Measurements from ENCODE around the gene ICA1.
"Not testable (repeated sequence)": the region's sequence is repeated elsewhere in the genome, so short reads cannot be mapped to it uniquely, and the experiment has no call there.

The ICA1 gene

GRCh38 chr7:8128449-8129317 lies 133.3 kb downstream of the ICA1 start:
- DNase-seq = no peak

DNA sequence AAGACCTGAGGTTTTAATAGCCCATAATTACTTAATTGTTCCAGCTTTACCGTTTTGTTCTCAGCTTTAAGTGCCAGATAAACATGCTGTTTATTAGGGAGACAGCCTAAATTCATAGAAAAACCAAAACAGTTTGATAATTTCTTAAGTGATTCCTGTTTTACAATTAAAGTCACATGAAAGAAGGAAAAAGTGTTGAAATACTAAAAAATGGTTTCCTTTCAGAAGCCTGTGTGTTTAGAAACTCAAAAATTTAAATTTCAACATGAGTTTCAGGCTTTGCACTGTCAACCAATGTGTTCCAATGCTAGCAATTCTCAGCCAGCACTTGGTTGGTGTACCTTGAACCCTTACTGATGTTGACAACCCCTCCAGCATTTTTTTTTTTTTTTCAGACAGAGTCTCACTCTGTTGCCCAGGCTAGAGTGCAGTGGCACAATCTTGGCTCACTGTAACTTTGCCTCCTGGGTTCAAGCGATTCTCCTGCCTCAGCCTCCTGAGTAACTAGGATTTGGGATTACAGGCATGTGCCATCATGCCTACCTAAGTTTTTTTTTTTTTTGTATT lies 135.3 kb downstream of the ICA1 start:
- DNase-seq = no peak

DNA sequence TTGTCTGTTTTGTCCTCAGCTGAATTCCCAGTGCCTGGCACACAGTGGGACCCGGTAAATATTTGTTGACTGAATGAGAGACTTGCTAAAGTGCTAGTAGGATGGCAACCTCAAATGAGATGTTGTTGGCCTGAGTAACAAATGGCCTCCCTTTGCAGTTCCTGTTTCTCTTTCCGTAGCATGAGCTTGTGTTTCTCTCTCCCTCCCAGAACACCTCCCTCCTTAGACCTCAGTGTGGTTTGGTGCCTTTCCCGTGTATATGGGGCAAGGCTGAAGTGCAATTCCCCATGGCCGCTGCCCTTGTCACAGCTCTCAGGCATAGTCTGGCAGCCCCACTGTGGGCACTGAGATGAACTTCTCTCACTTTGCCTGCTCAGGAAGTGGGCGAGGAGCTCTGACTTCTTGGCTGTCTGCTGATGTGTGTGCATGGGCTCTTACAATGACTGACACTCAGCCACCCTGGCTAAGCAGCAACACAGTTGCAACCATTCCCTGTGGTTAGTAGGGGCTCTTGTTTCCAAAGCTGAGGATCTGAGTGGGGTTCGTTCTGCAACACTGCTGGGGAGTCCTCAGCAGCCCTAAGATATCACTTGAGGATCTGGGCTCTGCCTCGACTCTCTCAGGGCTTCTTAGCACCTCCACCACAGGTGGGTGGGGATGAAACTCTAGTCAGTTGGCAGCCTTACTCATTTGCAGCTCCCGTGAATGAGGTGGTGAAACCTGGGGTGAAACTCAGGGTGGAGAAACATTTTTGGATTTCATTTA lies 136.1 kb downstream of the ICA1 start:
- DNase-seq = no peak

DNA sequence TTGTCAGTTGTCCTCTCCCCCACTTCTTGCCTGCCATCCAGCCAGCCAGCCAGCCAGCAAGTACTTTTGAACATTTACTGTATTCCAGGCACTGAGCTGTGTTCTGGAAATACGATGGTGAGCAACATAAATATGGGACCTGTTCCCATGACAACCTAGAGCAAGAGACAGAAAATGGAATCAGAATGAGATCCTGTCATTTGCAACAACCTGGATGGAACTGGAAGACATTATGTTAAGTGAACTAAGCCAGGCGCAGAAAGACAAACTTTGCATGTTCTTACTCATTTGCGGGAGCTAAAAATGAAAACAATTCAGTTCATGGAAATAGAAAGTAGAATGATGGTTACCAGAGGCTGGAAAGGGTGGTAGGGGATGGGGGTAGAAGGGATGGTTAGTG lies 140.7 kb downstream of the ICA1 start:
- no peak for DNase-seq

GRCh38 chr7:8120390-8121058 lies 141.4 kb downstream of the ICA1 start:
- DNase-seq = no peak

- no peak for DNase-seq
Observed at GRCh38 chr7:8119262-8119661, 142.7 kb downstream of the ICA1 start.

- no peak for DNase-seq
Observed at GRCh38 chr7:8117195-8117594, 144.8 kb downstream of the ICA1 start.

GRCh38 chr7:8115547-8116402 lies 146.2 kb downstream of the ICA1 start:
- DNase-seq = no peak

DNA sequence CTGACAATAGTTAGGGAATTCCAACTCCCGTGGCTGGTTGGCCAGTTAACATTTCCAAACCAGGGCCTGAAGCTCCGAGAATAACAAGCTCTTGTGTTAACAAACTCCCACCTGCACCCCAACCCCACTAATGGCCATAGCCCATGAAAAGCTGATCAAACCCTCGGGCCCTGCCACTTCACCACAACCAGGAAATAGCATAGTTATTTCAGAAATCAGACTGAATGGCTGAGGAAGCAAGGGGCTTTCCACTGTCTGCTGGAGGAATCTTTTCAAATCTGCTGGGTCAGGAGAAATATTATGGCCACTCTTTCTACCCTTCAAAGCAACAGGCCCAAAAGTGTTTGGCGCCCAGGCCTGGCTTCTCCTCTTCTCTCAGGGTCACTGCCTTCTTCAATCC lies 147.8 kb downstream of the ICA1 start:
- no peak for DNase-seq

GRCh38 chr7:8113184-8113583 lies 148.8 kb downstream of the ICA1 start:
- no peak for DNase-seq

- DNase-seq = no peak
Observed at GRCh38 chr7:8112685-8113084, 149.3 kb downstream of the ICA1 start.

GRCh38 chr7:8111282-8111960 lies 150.5 kb downstream of the ICA1 start:
- DNase-seq = no peak

DNA sequence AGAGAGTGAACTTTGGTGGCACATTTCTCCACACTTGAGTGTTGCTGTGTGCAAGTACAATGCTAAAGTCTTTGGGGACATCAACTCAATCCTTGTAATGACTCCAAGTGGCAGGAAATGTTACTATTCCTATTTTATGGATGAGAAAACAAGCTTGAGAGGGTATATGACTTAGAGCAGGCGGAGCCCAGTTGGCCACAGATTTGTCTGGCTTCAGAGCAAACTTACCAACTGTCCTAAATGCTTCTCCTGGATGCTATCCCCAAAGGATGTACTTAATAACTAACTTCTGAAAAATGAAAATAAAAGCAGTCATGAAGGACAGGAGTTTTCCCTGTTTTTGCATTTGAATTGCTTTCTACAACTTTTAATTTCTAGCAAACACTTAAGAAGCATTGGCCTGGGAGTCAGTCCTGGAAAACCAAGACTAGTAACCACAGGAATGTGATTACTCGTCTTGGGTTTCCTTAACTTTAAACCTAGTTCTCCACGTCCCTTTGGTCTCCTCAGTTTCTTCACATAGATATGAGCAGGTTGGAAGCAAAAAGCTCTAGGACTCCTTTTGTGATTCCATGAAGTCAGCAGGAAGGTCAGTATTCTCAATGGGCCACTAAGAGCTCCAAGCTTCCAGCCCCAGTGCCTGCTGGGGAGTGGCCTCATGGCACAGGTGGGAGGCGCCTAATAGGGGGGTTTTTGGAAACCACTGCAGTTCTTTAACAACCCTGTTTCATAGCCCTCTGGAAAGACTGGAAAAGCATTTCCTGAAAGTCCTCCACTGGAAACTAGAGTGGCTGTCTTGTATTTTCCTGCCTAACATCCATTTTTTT lies 152.6 kb downstream of the ICA1 start:
- DNase-seq = no peak

GRCh38 chr7:8105449-8106095 lies 156.4 kb downstream of the ICA1 start:
- no peak for DNase-seq

DNA sequence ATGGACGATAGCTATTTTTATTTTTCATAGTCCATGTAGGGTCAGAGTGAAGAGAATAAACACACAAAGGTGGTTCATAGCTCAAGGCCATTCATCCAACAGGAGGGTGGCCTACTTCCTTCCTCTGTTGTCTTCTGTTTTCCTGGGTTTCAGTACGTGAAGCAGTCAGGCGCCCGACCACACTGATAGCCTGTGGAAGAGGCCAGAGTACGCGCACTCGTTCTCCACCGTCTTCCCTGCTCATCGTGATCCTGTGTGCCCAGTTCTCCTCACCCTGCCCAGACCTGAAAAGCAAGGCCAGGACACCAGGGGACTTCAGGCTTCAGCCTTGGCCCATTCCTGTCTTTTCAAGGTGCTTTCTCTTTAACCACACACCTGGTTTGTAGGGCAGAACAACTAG lies 158.7 kb downstream of the ICA1 start:
- DNase-seq = no peak

GRCh38 chr7:8101292-8101691 lies 160.7 kb downstream of the ICA1 start:
- not testable (repeated sequence) for DNase-seq

DNA sequence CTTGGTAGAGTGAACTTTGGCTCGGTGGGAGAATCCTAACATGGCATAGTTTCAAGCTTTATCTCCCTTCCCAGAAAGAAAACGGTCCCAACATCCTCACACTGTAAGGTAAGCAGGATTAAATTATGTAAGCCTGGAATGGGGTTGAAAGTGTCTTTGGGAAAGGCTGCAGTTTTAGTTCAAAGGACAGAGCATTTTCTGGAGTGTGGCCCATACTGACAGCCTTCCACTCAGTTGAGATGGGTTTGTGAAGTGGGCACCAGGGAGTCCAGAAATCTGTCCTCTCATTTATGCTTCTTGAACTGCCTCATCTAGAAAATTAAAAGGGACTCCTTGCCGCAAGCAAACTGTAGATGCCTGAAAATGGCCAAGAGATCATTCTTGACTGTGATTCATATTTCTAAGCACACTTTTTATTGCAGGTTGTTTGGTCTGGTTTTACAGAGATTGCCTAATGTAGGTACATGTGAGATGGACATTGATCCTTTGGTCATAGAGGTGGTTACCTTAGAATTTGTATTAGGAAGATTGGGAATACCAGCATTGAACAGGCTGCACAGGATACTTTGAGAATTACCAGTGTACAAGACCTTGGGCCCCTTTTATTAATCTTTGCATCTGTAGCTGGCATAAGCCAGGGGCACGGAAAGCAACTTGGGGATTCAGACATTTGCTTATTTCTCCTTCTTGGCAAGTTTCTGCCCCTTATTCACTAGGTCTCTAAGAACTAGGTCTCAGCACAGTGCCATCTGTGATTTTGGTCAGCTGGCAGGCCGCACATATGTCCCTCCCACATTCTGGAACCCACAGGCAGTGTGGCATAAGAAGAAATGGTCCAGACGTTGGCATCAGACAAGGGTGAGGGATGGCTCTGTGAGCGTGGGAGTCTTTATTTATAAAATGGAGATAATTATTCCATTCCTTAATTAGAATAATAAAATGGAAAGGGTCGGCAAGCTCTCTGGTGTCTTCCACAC lies 167.5 kb downstream of the ICA1 start:
- DNase-seq = no peak

GRCh38 chr7:8092140-8092539 lies 169.8 kb downstream of the ICA1 start:
- DNase-seq = no peak

All from COR-L47 (cell line).